A549 (cell line): ENCODE measurements around the gene OR10A4. TPM values are rescaled to one million over a fixed set of nuclear protein-coding genes. Genes with fewer than 3 reads are reported as not detected.

Experiments used
- ATAC-seq, 2 experiments: fragments of 200-7000 bp in 1 of 2; fragments of >200 bp in 1 of 2; cut with Nextera tagmentation in 1 of 2; cut with Tn5 transposase in 1 of 2; 3 replicates each; pipeline versions ENCODE4 v1.8.0 to v1.9.1; 2018 to 2020; ENCODE audit warnings: mild to moderate bottlenecking in 1 of 2, moderate library complexity in 1 of 2
- CTCF ChIA-PET: fragments of 300-600 bp; sonication (Branson Sonifier 250); formaldehyde crosslinking; extraction: SDS; loops from one replicate; lab custom pipeline; 2021; ENCODE audit warnings: antibody characterized with exemption, inconsistent platforms; lab: Yijun Ruan, JAX
- POLR2A ChIA-PET: fragments of 350-600 bp; formaldehyde crosslinking; extraction: SDS; loops from one replicate; lab custom pipeline; 2021; ENCODE audit warnings: antibody characterized with exemption, inconsistent platforms; lab: Yijun Ruan, JAX
- DNase-seq, 2 experiments: peaks; one replicate each; pipeline versions ENCODE4 v3.0.0 to v3.0.0-alpha.2; 2011 to 2016; ENCODE audit warnings: low read depth in 1 of 2, low spot score in 1 of 2
- FAIRE-seq: peaks from 2 replicates; lab custom pipeline; 2011; peaks lifted over from hg19 to GRCh38; lab: Jason Lieb, UNC
- H3K27ac ChIP-seq, 2 experiments: fragments of >200 bp; sonication (Bioruptor Twin); formaldehyde crosslinking; 3 replicates each; pipeline ENCODE4 v1.5.1; 2016 to 2017
- H3K4me1 ChIP-seq: fragments of >200 bp; sonication (Bioruptor Twin); formaldehyde crosslinking; 3 replicates; pipeline ENCODE4 v1.6.1; 2016
- H3K4me2 ChIP-seq: fragments of >200 bp; sonication (Bioruptor Twin); formaldehyde crosslinking; 3 replicates; pipeline ENCODE4 v1.6.1; 2016
- H3K4me3 ChIP-seq: fragments of >200 bp; sonication (Bioruptor Twin); formaldehyde crosslinking; 3 replicates; pipeline ENCODE4 v1.5.1; 2016
- H3K9me3 ChIP-seq: fragments of >200 bp; sonication (Bioruptor Twin); formaldehyde crosslinking; 3 replicates; pipeline ENCODE4 v1.6.1; 2016
- CHD2 ChIP-seq: fragments of 150-350 bp; IDR thresholded peaks from 2 replicates; pipeline ENCODE4 v1.6.1; 2014; ENCODE audit warnings: low read length; ENCODE audit not compliant: partially characterized antibody
- ELK1 ChIP-seq: fragments of 150-350 bp; IDR thresholded peaks from 2 replicates; pipeline ENCODE4 v1.6.1; 2014; ENCODE audit warnings: low read depth, mild to moderate bottlenecking, low read length
- EP300 ChIP-seq, 2 experiments: fragments of >200 bp; sonication (Bioruptor Twin); formaldehyde crosslinking; IDR thresholded peaks; 2 replicates in 1 of 2; 3 replicates in 1 of 2; pipeline ENCODE4 v1.6.1; 2016 to 2017
- FOXS1 ChIP-seq: fragments of 250-450 bp; sonication (Bioruptor Pico); IDR thresholded peaks from 2 replicates; pipeline ENCODE4 v1.5.0; 2020; ENCODE audit warnings: mild to moderate bottlenecking, moderate library complexity
- MAZ ChIP-seq: fragments of 150-350 bp; IDR thresholded peaks from 2 replicates; pipeline ENCODE4 v1.6.1; 2014; ENCODE audit warnings: antibody characterized with exemption, low read depth, low read length, borderline replicate concordance
- NR3C1 ChIP-seq: fragments of >200 bp; sonication (Bioruptor Twin); formaldehyde crosslinking; IDR thresholded peaks from 3 replicates; pipeline ENCODE4 v1.6.1; 2017
- RARB ChIP-seq: fragments of 250-450 bp; sonication (Bioruptor Pico); IDR thresholded peaks from 2 replicates; pipeline ENCODE4 v1.8.0; 2021; ENCODE audit warnings: mild to moderate bottlenecking, moderate library complexity
- RCOR1 ChIP-seq: fragments of 150-350 bp; IDR thresholded peaks from 2 replicates; pipeline ENCODE4 v1.6.1; 2014; ENCODE audit warnings: antibody characterized with exemption, low read length, low read depth
- SMC3 ChIP-seq: fragments of >200 bp; sonication (Bioruptor Twin); formaldehyde crosslinking; IDR thresholded peaks from 3 replicates; pipeline ENCODE4 v1.6.1; 2018; ENCODE audit warnings: inconsistent platforms
- TFCP2L1 ChIP-seq: fragments of 250-450 bp; sonication (Bioruptor Pico); IDR thresholded peaks from 2 replicates; pipeline ENCODE4 v1.5.0; 2021; ENCODE audit warnings: mild to moderate bottlenecking
- USF2 ChIP-seq: fragments of 450-650 bp; IDR thresholded peaks from 2 replicates; pipeline ENCODE4 v1.6.1; 2014; ENCODE audit warnings: antibody characterized with exemption
- ZNF302 ChIP-seq: fragments of 250-450 bp; sonication (Bioruptor Pico); IDR thresholded peaks from 2 replicates; pipeline ENCODE4 v1.9.0; 2021; ENCODE audit warnings: inconsistent platforms, mild to moderate bottlenecking, moderate library complexity
- WGBS: methylation state at CpG from one replicate; pipeline ENCODE4 v1.1.6; 2017; ENCODE audit errors: missing lambda C conversion rate; 5-methylcytosine and 5-hydroxymethylcytosine counted together
- polyA plus RNA-seq, 4 experiments: library from polyadenylated mRNA; depleted of rRNA in 3 of 4; stranded (reverse); fragments of >200 nt; fragmentation: RNase III in 1 of 4; extraction: RNeasy Plus Mini Kit Qiagen cat#74134 plus additional on column Dnase treatment in 1 of 4; gene quantifications; 2 replicates in 3 of 4; 3 replicates in 1 of 4; pipeline ENCODE4 v1.2.3, GENCODE V29; 2011 to 2017

Gene OR10A4
- polyA plus RNA-seq, 2 of the 4 experiments (the other 2 are of a cell fraction): not detected

- ATAC-seq: no peak; a peak in 2 of 6 replicates
- no peak for DNase-seq
- POLR2A ChIA-PET: no interaction called here
- Histone ChIP-seq H3K4me3 (peak overlapping the region; percentile 61), H3K4me2 (peak overlapping the region; percentile 83), H3K9me3 (no peaks in the 10 kb centered on the region), H3K27ac (peak overlapping the region; percentile 55 to 69; a peak in 4 of 6 replicates), H3K4me1 (no peaks in the 10 kb centered on the region)
- no peak for FAIRE-seq
- WGBS: 47% methylated on average over 11 of the region's 11 CpGs
- TF ChIP-seq USF2: no peak
- no peak for TF ChIP-seq MAZ
- TF ChIP-seq SMC3: no peak
- TF ChIP-seq CHD2: no peak
- no peak for TF ChIP-seq NR3C1
- no peak for TF ChIP-seq ZNF302 (CRISPR knock-in tag)
- no peak for TF ChIP-seq FOXS1 (CRISPR knock-in tag)
- no peak for TF ChIP-seq EP300 (IDR thresholded peaks at IDR 0.05)
- TF ChIP-seq ELK1: no peak
- TF ChIP-seq TFCP2L1 (CRISPR knock-in tag): no peak
- no peak for TF ChIP-seq RARB (CRISPR knock-in tag)
- TF ChIP-seq RCOR1: no peak
- CTCF ChIA-PET: interaction anchor here (0.6 to 1.1 kb wide), 2 partner anchors 171 to 196 kb away, joined by 3 read pairs; no protein-coding TSS in a partner anchor
Observed at GRCh38 chr11:6927030-6927617, 50.7 kb downstream of the OR10A4 start.

Other genes with a start within 250 kb of the OR10A4 start
- gene DCHS1, start 220.8 kb upstream of the OR10A4 start, polyA plus RNA-seq (2011; rRNA removed): 0.06 and 0.08 TPM in 2 replicates
- 0.04 to 0.07 TPM (median 0.06 TPM) in 3 replicates for gene DCHS1, start 220.8 kb upstream of the OR10A4 start, polyA plus RNA-seq (2017; fragmentation: RNase III; extraction: RNeasy Plus Mini Kit Qiagen cat#74134 plus additional on column Dnase treatment)
- 96.8 and 107 TPM in 2 replicates for gene MRPL17, start 193.3 kb upstream of the OR10A4 start, polyA plus RNA-seq (2011; rRNA removed)
- gene MRPL17, start 193.3 kb upstream of the OR10A4 start, polyA plus RNA-seq (2017; fragmentation: RNase III; extraction: RNeasy Plus Mini Kit Qiagen cat#74134 plus additional on column Dnase treatment): 127 to 132 TPM (median 128 TPM) in 3 replicates
- gene OR2AG2, start 104.6 kb upstream of the OR10A4 start, polyA plus RNA-seq (2011; rRNA removed): 0.04 and 0.17 TPM in 2 replicates
- gene OR2AG2, start 104.6 kb upstream of the OR10A4 start, polyA plus RNA-seq (2017; fragmentation: RNase III; extraction: RNeasy Plus Mini Kit Qiagen cat#74134 plus additional on column Dnase treatment): 0.03 to 0.05 TPM in 2 of 3 replicates, not detected in the other
- not detected in 2 replicates for gene OR2AG1, start 93.6 kb upstream of the OR10A4 start, polyA plus RNA-seq (2011; rRNA removed)
- gene OR2AG1, start 93.6 kb upstream of the OR10A4 start, polyA plus RNA-seq (2017; fragmentation: RNase III; extraction: RNeasy Plus Mini Kit Qiagen cat#74134 plus additional on column Dnase treatment): not detected in 3 replicates
- 0.01 TPM in 2 replicates for gene OR6A2, start 76.9 kb upstream of the OR10A4 start, polyA plus RNA-seq (2011; rRNA removed)
- gene OR6A2, start 76.9 kb upstream of the OR10A4 start, polyA plus RNA-seq (2017; fragmentation: RNase III; extraction: RNeasy Plus Mini Kit Qiagen cat#74134 plus additional on column Dnase treatment): not detected in 3 replicates
- gene OR10A5, start 30.9 kb upstream of the OR10A4 start, polyA plus RNA-seq (2011; rRNA removed): not detected in 2 replicates
- gene OR10A5, start 30.9 kb upstream of the OR10A4 start, polyA plus RNA-seq (2017; fragmentation: RNase III; extraction: RNeasy Plus Mini Kit Qiagen cat#74134 plus additional on column Dnase treatment): not detected in 3 replicates
- gene OR10A2, start 13.6 kb upstream of the OR10A4 start, polyA plus RNA-seq (2011; rRNA removed): not detected in 2 replicates
- not detected in 3 replicates for gene OR10A2, start 13.6 kb upstream of the OR10A4 start, polyA plus RNA-seq (2017; fragmentation: RNase III; extraction: RNeasy Plus Mini Kit Qiagen cat#74134 plus additional on column Dnase treatment)
- not detected in 2 replicates for gene OR2D2, start 15.9 kb downstream of the OR10A4 start, polyA plus RNA-seq (2011; rRNA removed)
- gene OR2D2, start 15.9 kb downstream of the OR10A4 start, polyA plus RNA-seq (2017; fragmentation: RNase III; extraction: RNeasy Plus Mini Kit Qiagen cat#74134 plus additional on column Dnase treatment): not detected in 3 replicates
- not detected in 2 replicates for gene OR2D3, start 44.4 kb downstream of the OR10A4 start, polyA plus RNA-seq (2011; rRNA removed)
- not detected in 3 replicates for gene OR2D3, start 44.4 kb downstream of the OR10A4 start, polyA plus RNA-seq (2017; fragmentation: RNase III; extraction: RNeasy Plus Mini Kit Qiagen cat#74134 plus additional on column Dnase treatment)
- gene ZNF215, start 49.8 kb downstream of the OR10A4 start, polyA plus RNA-seq (2011; rRNA removed): 1.9 and 2.0 TPM in 2 replicates
- 1.0 to 1.1 TPM (median 1.1 TPM) in 3 replicates for gene ZNF215, start 49.8 kb downstream of the OR10A4 start, polyA plus RNA-seq (2017; fragmentation: RNase III; extraction: RNeasy Plus Mini Kit Qiagen cat#74134 plus additional on column Dnase treatment)
- 1.3 and 2.1 TPM in 2 replicates for gene ZNF214, start 143.7 kb downstream of the OR10A4 start, polyA plus RNA-seq (2011; rRNA removed)
- gene ZNF214, start 143.7 kb downstream of the OR10A4 start, polyA plus RNA-seq (2017; fragmentation: RNase III; extraction: RNeasy Plus Mini Kit Qiagen cat#74134 plus additional on column Dnase treatment): 0.70 to 1.4 TPM (median 0.70 TPM) in 3 replicates
- 0.04 TPM in 1 of 2 replicates, not detected in the other for gene NLRP14, start 143.9 kb downstream of the OR10A4 start, polyA plus RNA-seq (2011; rRNA removed)
- not detected in 3 replicates for gene NLRP14, start 143.9 kb downstream of the OR10A4 start, polyA plus RNA-seq (2017; fragmentation: RNase III; extraction: RNeasy Plus Mini Kit Qiagen cat#74134 plus additional on column Dnase treatment)
- gene RBMXL2, start 212.4 kb downstream of the OR10A4 start, polyA plus RNA-seq (2011; rRNA removed): not detected in 2 replicates
- not detected in 3 replicates for gene RBMXL2, start 212.4 kb downstream of the OR10A4 start, polyA plus RNA-seq (2017; fragmentation: RNase III; extraction: RNeasy Plus Mini Kit Qiagen cat#74134 plus additional on column Dnase treatment)